Activated B cell treated with CpG ODN at 0.5 μM for 24 hours (primary cell): Measurements from ENCODE around the gene RNF138. TPM values are rescaled to one million over a fixed set of nuclear protein-coding genes. Genes with fewer than 3 reads are reported as not detected.
A peak's percentile ranks its signal among the peaks of the same experiment; 100 is the strongest.

Experiments used
- ATAC-seq: fragments of 200-7000 bp; cut with Tn5 transposase; one replicate; pipeline ENCODE4 v1.10.0; 2021; ENCODE audit warnings: low read depth, mild to moderate bottlenecking, moderate library complexity
- CTCF ChIA-PET: fragments of 350-600 bp; sonication (Branson Sonifier 250); formaldehyde crosslinking; loops from one replicate; lab custom pipeline; 2021; ENCODE audit warnings: antibody characterized with exemption; lab: Charles Lee
- POLR2A ChIA-PET: fragments of 350-600 bp; sonication (Branson Sonifier 250); formaldehyde crosslinking; loops from one replicate; lab custom pipeline; 2021; ENCODE audit warnings: antibody characterized with exemption; lab: Charles Lee
- DNase-seq: peaks from one replicate; pipeline ENCODE4 v3.0.0; 2022
- H3K27ac Mint-ChIP-seq: one replicate; pipeline ENCODE4 v1.8.0; 2020; ENCODE audit warnings: mixed read lengths
- H3K27me3 Mint-ChIP-seq: one replicate; pipeline ENCODE4 v1.8.0; 2021; ENCODE audit warnings: mixed read lengths
- H3K36me3 Mint-ChIP-seq: one replicate; pipeline ENCODE4 v1.8.0; 2021; ENCODE audit warnings: low read depth, mixed read lengths
- H3K4me1 Mint-ChIP-seq: one replicate; pipeline ENCODE4 v1.8.0; 2021; ENCODE audit warnings: mixed read lengths
- H3K4me3 Mint-ChIP-seq: one replicate; pipeline ENCODE4 v1.8.0; 2020; ENCODE audit warnings: mild to moderate bottlenecking, mixed read lengths
- H3K9me3 Mint-ChIP-seq: one replicate; pipeline ENCODE4 v1.8.0; 2020; ENCODE audit warnings: mixed read lengths
- intact Hi-C: fragments of 100-400 bp; cut with micrococcal nuclease; formaldehyde crosslinking; loops from one replicate; pipeline ENCODE4 v1.15.1; 2024
- total RNA-seq: library from RNA; stranded (reverse); gene quantifications from 2 replicates; pipeline ENCODE4 v1.2.3, GENCODE V29; 2022
- TF ChIP-seq, protein P1 (sequence below): fragments of 200-600 bp; IDR thresholded peaks from one replicate; pipeline ENCODE4 v1.8.0; 2022; ENCODE audit warnings: antibody characterized with exemption, mild to moderate bottlenecking

The RNF138 gene, protein sequence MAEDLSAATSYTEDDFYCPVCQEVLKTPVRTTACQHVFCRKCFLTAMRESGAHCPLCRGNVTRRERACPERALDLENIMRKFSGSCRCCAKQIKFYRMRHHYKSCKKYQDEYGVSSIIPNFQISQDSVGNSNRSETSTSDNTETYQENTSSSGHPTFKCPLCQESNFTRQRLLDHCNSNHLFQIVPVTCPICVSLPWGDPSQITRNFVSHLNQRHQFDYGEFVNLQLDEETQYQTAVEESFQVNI
- total RNA-seq = 55.2 and 66.4 TPM in 2 replicates

DNA sequence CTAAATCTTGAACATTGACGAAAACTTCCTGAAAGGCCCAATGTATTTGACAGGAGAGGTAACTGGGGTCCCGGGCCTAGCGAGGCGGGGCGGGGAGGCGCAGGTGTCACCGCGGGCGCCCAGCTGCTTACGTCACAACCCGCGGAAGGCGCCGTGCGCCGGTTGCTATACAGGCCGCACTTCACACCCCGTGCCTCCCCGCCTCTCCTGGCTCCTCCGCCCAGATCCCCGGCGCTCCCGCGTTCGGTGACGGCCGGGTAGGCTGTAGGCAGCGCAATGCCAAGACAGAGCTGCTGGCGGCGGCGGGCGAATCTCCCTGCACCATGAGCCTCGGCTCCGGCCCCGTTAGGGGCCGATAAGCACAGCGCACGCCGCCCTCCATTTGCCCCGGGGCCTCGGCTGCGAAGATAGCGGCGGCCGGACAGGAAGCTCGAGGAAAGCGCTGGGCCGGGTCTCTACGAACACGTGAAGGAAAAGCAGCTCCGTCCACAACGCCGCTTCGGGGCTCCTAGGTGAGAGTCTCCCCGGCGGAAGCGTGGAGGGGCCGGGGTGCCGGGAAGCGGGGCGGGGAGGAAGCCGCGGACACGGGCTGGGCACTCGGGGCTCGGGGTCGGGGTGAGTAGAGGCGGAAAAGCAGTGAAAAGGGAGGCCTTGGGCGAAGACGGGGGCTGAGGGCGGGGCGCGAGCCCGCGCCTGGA, at the start of gene RNF138:
Gene RNF138 (plus strand): TSS at position 151 of the 698 bp plus-strand sequence. CDS start 903 bp downstream, outside the sequence.
- intact Hi-C loops = loop anchor here (1.0 to 10.0 kb wide), 11 partner anchors 15 to 823 kb away; partner anchors contain the start of genes B4GALT6, GAREM1, KLHL14 and RNF125
- H3K27ac Mint-ChIP-seq = peak within 1 kb of the TSS; percentile 96
- peaks cover 41% of the 10 kb centered on the region for H3K4me1 Mint-ChIP-seq
- H3K27me3 Mint-ChIP-seq = no peaks in the 10 kb centered on the region
- H3K4me3 Mint-ChIP-seq = peak within 1 kb of the TSS; percentile 96
- no peaks in the 10 kb centered on the region for H3K9me3 Mint-ChIP-seq
- TF ChIP-seq, protein P1, sequence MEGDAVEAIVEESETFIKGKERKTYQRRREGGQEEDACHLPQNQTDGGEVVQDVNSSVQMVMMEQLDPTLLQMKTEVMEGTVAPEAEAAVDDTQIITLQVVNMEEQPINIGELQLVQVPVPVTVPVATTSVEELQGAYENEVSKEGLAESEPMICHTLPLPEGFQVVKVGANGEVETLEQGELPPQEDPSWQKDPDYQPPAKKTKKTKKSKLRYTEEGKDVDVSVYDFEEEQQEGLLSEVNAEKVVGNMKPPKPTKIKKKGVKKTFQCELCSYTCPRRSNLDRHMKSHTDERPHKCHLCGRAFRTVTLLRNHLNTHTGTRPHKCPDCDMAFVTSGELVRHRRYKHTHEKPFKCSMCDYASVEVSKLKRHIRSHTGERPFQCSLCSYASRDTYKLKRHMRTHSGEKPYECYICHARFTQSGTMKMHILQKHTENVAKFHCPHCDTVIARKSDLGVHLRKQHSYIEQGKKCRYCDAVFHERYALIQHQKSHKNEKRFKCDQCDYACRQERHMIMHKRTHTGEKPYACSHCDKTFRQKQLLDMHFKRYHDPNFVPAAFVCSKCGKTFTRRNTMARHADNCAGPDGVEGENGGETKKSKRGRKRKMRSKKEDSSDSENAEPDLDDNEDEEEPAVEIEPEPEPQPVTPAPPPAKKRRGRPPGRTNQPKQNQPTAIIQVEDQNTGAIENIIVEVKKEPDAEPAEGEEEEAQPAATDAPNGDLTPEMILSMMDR = no peak
- DNase-seq = peak; percentile 86
- peaks cover 41% of the 10 kb centered on the region for H3K36me3 Mint-ChIP-seq
- ChIA-PET POLR2A (interaction anchor here (0.7 to 4.3 kb wide), 15 partner anchors 8 to 679 kb away, joined by 3 to 110 read pairs (median 5); partner anchors contain the start of genes RNF125 and TRAPPC8), CTCF (interaction anchor here (2.2 kb wide), 1 partner anchor 19 kb away, joined by 7 read pairs; no protein-coding TSS in a partner anchor)
- ATAC-seq = peak; percentile 45

DNA sequence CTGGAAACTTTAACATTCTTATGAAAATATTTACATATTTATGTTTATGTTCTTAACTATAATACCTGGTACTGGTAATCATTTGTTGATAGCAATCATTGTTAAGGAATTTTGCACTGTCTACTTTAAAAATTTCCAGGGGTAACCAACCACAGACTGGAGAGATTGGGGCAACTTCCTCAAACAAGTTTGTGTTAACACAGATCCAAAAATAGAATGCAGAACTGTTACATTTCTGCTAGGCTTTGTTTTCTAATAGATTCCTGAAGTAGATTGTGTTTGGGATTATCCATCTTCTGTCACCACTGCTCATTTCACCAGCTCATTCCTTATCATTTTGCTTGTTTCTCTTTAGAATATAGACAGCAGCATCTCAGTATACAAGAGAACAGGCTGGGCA, 49.3 kb upstream of the RNF138 start:
- peak overlapping the region; percentile 64 for H3K4me3 Mint-ChIP-seq
- peak; percentile 61 for ATAC-seq
- no peaks in the 10 kb centered on the region for H3K9me3 Mint-ChIP-seq

DNA sequence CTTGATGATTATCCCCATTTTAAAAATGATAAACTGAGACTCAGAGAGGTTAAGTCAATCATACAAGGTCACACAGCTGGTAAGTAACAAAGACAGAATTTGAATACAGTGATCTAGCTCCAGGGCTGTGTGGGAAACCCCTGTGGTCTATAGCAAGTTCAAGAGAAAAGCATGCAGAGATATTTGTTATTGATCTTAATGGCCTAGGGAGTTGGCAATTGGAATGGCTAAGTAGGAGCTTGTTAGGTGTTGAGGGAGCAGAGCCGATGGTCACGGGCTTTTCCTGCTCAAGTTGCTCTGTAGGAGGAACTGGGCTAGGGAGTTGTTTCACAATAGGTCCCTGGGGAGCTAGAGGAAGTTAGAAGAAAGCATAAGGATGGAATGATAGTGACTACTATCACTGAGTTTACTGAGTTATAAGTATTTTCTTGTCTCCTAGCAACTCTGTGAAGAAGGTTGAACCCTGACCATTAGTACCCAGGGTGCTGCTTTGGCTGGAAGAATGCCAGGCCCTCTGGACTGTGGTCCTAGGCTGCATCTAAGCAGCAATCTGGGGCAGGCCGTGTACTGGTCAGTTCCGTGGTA, 43.1 kb upstream of the RNF138 start:
- intact Hi-C loops = loop anchor here (1.0 to 2.0 kb wide), 3 partner anchors 7 to 44 kb away; partner anchors contain the start of gene RNF125
- Mint-ChIP-seq H3K4me1 (peaks cover 29% of the 10 kb centered on the region), H3K36me3 (peaks cover 4% of the 10 kb centered on the region), H3K4me3 (peak overlapping the region; percentile 30), H3K27ac (peak overlapping the region; percentile 80), H3K27me3 (no peaks in the 10 kb centered on the region), H3K9me3 (no peaks in the 10 kb centered on the region)
- DNase-seq (peak; percentile 18), ATAC-seq (peak; percentile 61)
- TF ChIP-seq, protein P1 = no peak
- ChIA-PET CTCF (interaction anchor here (0.6 to 1.0 kb wide), 3 partner anchors 21 to 29 kb away, joined by 3 read pairs; no protein-coding TSS in a partner anchor), POLR2A (interaction anchor here (0.6 to 1.6 kb wide), 8 partner anchors 9 to 106 kb away, joined by 3 to 11 read pairs (median 5); partner anchors contain the start of genes RNF125, RNF138 and TRAPPC8)

More for the DNA sequence above, 49.3 kb upstream of the RNF138 start:
- intact Hi-C loops = loop anchor here (1.0 kb wide), 1 partner anchor 23 kb away; no protein-coding TSS in a partner anchor
- POLR2A ChIA-PET = interaction anchor here (1.6 to 2.0 kb wide), 2 partner anchors 23 to 99 kb away, joined by 5 to 10 read pairs; partner anchors contain the start of genes RNF125 and TRAPPC8
- Mint-ChIP-seq H3K27ac (peak overlapping the region; percentile 56), H3K27me3 (no peaks in the 10 kb centered on the region), H3K36me3 (peaks cover 13% of the 10 kb centered on the region), H3K4me1 (peaks cover 39% of the 10 kb centered on the region)
- TF ChIP-seq, protein P1 = no peak
- CTCF ChIA-PET = no interaction called here
- no peak for DNase-seq

DNA sequence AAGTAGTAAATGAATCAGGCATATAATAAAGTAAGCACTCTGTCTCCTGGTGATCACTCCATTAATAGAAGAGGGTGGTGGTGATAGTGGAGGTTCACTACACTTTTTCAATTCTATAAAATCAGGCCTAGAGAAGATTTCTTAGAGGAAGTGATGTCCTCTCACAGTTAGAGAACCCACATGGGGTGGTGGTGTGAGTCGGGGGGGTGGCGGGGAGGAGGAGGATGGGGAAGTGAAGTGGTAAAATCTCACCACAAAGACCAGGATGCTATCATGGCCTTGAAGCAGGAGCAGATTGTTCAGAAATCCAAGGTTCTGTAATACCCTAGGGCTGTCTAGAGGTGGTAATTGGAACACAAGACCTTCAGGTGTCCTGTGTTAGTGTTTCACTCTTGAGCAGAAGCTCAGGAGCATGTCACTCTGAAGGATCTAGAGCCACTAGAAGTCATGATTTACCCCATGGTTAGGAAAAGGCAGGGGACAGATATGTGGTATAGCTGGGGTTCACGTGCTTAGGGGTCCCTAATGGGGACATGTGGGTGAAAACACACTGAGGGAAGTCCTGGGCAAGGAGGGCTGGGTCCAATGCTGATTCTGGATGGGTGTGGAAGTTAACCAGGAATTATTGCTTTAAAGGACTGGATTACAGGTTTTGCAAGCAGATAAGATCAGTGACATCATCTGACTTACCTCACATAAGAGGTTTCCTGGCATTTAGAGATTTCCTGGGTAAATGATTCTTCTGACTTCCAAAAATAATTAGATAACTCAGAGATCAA, 42.1 kb upstream of the RNF138 start:
- CTCF ChIA-PET = interaction anchor here (0.5 to 1.1 kb wide), 2 partner anchors 23 to 30 kb away, joined by 3 to 5 read pairs; no protein-coding TSS in a partner anchor
- DNase-seq (no peak), ATAC-seq (peak; percentile 62)
- H3K27me3 Mint-ChIP-seq = no peaks in the 10 kb centered on the region
- peaks cover 5% of the 10 kb centered on the region for H3K36me3 Mint-ChIP-seq
- TF ChIP-seq, protein P1 = no peak
- peak overlapping the region; percentile 12 for H3K4me3 Mint-ChIP-seq
- intact Hi-C loops = loop anchor here (1.0 to 2.0 kb wide), 3 partner anchors 8 to 43 kb away; partner anchors contain the start of gene RNF125
- peak overlapping the region; percentile 80 for H3K27ac Mint-ChIP-seq
- peaks cover 29% of the 10 kb centered on the region for H3K4me1 Mint-ChIP-seq
- POLR2A ChIA-PET = interaction anchor here (0.6 to 2.2 kb wide), 6 partner anchors 9 to 42 kb away, joined by 3 to 20 read pairs (median 6); partner anchors contain the start of genes RNF125 and RNF138
- no peaks in the 10 kb centered on the region for H3K9me3 Mint-ChIP-seq
